Measurements from ENCODE around the gene OGFOD2. TPM values are rescaled to one million over a fixed set of nuclear protein-coding genes. Genes with fewer than 3 reads are reported as not detected.

The OGFOD2 gene
- total RNA-seq, 1 experiment from 2014 or later, result 21.5 TPM

GRCh38 chr12:122955156-122955555 is 19.9 kb upstream of the OGFOD2 start:
- Mint-ChIP-seq H3K4me1 (ENCODE audit: low read depth, unreplicated experiment) (peaks cover 10% of the 10 kb centered on the region), H3K4me3 (ENCODE audit: low read depth, unreplicated experiment) (no peak overlapping the region), H3K9me3 (ENCODE audit: low read depth, unreplicated experiment) (no peaks in the 10 kb centered on the region), H3K36me3 (ENCODE audit: insufficient read depth, unreplicated experiment) (no peaks in the 10 kb centered on the region), H3K27me3 (ENCODE audit: unreplicated experiment) (no peaks in the 10 kb centered on the region), H3K27ac (ENCODE audit: unreplicated experiment) (no peak overlapping the region)
- intact Hi-C loops (cut with micrococcal nuclease; ENCODE audit: unreplicated experiment), result no loop called here
- DNase-seq, result no peak
- CTCF ChIA-PET, result interaction anchor here (0.7 kb wide), 1 partner anchor 73 kb away, joined by 3 read pairs; no protein-coding TSS in a partner anchor
- BruUV-seq (replicated peaks), result no TSS peak
- TF ChIP-seq CTCF (IDR thresholded peaks at IDR 0.05; ENCODE audit: unreplicated experiment), result no peak

- H3K4me1 Mint-ChIP-seq (ENCODE audit: low read depth, unreplicated experiment), result peaks cover 12% of the 10 kb centered on the region
- no peaks in the 10 kb centered on the region for H3K9me3 Mint-ChIP-seq (ENCODE audit: low read depth, unreplicated experiment)
- CTCF ChIA-PET, result no interaction called here
- H3K36me3 Mint-ChIP-seq (ENCODE audit: insufficient read depth, unreplicated experiment), result no peaks in the 10 kb centered on the region
- DNase-seq, result no peak
- no peak overlapping the region for H3K4me3 Mint-ChIP-seq (ENCODE audit: low read depth, unreplicated experiment)
- H3K27ac Mint-ChIP-seq (ENCODE audit: unreplicated experiment), result no peak overlapping the region
- intact Hi-C loops (cut with micrococcal nuclease; ENCODE audit: unreplicated experiment), result no loop called here
- H3K27me3 Mint-ChIP-seq (ENCODE audit: unreplicated experiment), result no peaks in the 10 kb centered on the region
- TF ChIP-seq CTCF (IDR thresholded peaks at IDR 0.05; ENCODE audit: unreplicated experiment), result no peak
- BruUV-seq (replicated peaks), result no TSS peak
Observed at GRCh38 chr12:122956035-122956434, 19.0 kb upstream of the OGFOD2 start.

- H3K4me3 Mint-ChIP-seq (ENCODE audit: low read depth, unreplicated experiment), result no peak overlapping the region
- H3K4me1 Mint-ChIP-seq (ENCODE audit: low read depth, unreplicated experiment), result peaks cover 15% of the 10 kb centered on the region
- no peaks in the 10 kb centered on the region for H3K9me3 Mint-ChIP-seq (ENCODE audit: low read depth, unreplicated experiment)
- intact Hi-C loops (cut with micrococcal nuclease; ENCODE audit: unreplicated experiment), result no loop called here
- H3K27ac Mint-ChIP-seq (ENCODE audit: unreplicated experiment), result no peak overlapping the region
- H3K36me3 Mint-ChIP-seq (ENCODE audit: insufficient read depth, unreplicated experiment), result no peaks in the 10 kb centered on the region
- no peak for TF ChIP-seq CTCF (IDR thresholded peaks at IDR 0.05; ENCODE audit: unreplicated experiment)
- no TSS peak for BruUV-seq (replicated peaks)
- no peak for DNase-seq
- no peaks in the 10 kb centered on the region for H3K27me3 Mint-ChIP-seq (ENCODE audit: unreplicated experiment)
- CTCF ChIA-PET, result interaction anchor here (0.8 kb wide), 1 partner anchor 113 kb away, joined by 7 read pairs; no protein-coding TSS in a partner anchor
Observed at GRCh38 chr12:122958198-122958888, 16.7 kb upstream of the OGFOD2 start.

GRCh38 chr12:122959566-122960192 is 15.4 kb upstream of the OGFOD2 start:
- Mint-ChIP-seq H3K4me3 (ENCODE audit: low read depth, unreplicated experiment) (no peak overlapping the region), H3K27ac (ENCODE audit: unreplicated experiment) (no peak overlapping the region), H3K36me3 (ENCODE audit: insufficient read depth, unreplicated experiment) (peaks cover 1% of the 10 kb centered on the region), H3K9me3 (ENCODE audit: low read depth, unreplicated experiment) (no peaks in the 10 kb centered on the region), H3K4me1 (ENCODE audit: low read depth, unreplicated experiment) (peaks cover 21% of the 10 kb centered on the region), H3K27me3 (ENCODE audit: unreplicated experiment) (no peaks in the 10 kb centered on the region)
- intact Hi-C loops (cut with micrococcal nuclease; ENCODE audit: unreplicated experiment), result no loop called here
- no peak for DNase-seq
- TF ChIP-seq CTCF (IDR thresholded peaks at IDR 0.05; ENCODE audit: unreplicated experiment), result no peak
- CTCF ChIA-PET, result no interaction called here
- BruUV-seq (replicated peaks), result no TSS peak

Data from Calu3 (cell line).